Ovary (tissue), 9 donors: Measurements from ENCODE around the gene HUNK. TPM values are rescaled to one million over a fixed set of nuclear protein-coding genes. Genes with fewer than 3 reads are reported as not detected.

Experiments
- DNase-seq, 5 donors: peaks; one replicate each; pipeline ENCODE4 v3.0.0-alpha.2; 2019 to 2020
- H3K27ac ChIP-seq, 2 donors: fragments of 200-600 bp; one replicate each; pipeline versions ENCODE4 v1.5.1 to v1.8.0; 2019 to 2022
- H3K27me3 ChIP-seq: fragments of 200-600 bp; one replicate; pipeline ENCODE4 v1.8.0; 2022
- H3K36me3 ChIP-seq: fragments of 200-600 bp; sonication (generic); one replicate; pipeline ENCODE4 v1.5.1; 2019
- H3K4me1 ChIP-seq: one replicate; pipeline ENCODE4 v1.8.1; 2013; ENCODE audit warnings: mild to moderate bottlenecking, moderate library complexity; ENCODE audit not compliant: insufficient read depth
- H3K4me3 ChIP-seq: fragments of 200-600 bp; sonication (generic); one replicate; pipeline ENCODE4 v1.5.1; 2017
- H3K9me3 ChIP-seq, 2 donors: fragments of 200-600 bp in 1 of 2; sonication (generic) in 1 of 2; one replicate each; pipeline versions ENCODE4 v1.5.1 to v1.8.1; 2013 to 2019; ENCODE audit warnings: mild to moderate bottlenecking in 1 of 2, moderate library complexity in 1 of 2
- CTCF ChIP-seq, 3 donors: fragments of 450-650 bp in 2 of 3; fragments of 200-600 bp in 1 of 3; IDR thresholded peaks; one replicate each; pipeline versions ENCODE4 v1.5.1 to v1.8.0; 2016 to 2022; ENCODE audit warnings: antibody characterized with exemption in 3 of 3, mild to moderate bottlenecking in 1 of 3
- EP300 ChIP-seq: sonication (generic); formaldehyde crosslinking; IDR thresholded peaks from one replicate; pipeline ENCODE4 v1.6.1; 2017; ENCODE audit warnings: antibody characterized with exemption
- POLR2A ChIP-seq: fragments of 450-650 bp; IDR thresholded peaks from one replicate; pipeline ENCODE4 v1.6.1; 2017; ENCODE audit warnings: antibody characterized with exemption, mild to moderate bottlenecking, moderate library complexity
- WGBS, 3 donors: extraction: QIAGEN DNeasy Blood & Tissue Kit in 1 of 3; methylation state at CpG; one replicate each; pipeline versions ENCODE4 v1.1.5 to v1.1.7; 2013 to 2017; 5-methylcytosine and 5-hydroxymethylcytosine counted together
- intact Hi-C, 4 donors: fragments of 100-400 bp; cut with DNase I; formaldehyde crosslinking; loops; one replicate each; pipeline versions ENCODE4 v1.11.0 to v1.15.1; 2022 to 2023
- polyA plus RNA-seq, 2 donors: library from polyadenylated mRNA; stranded (reverse); fragments of 200-250 nt in 1 of 2; fragments of 350-450 nt in 1 of 2; fragmentation: Illumina TruSeq in 1 of 2; extraction: RNeasy Lipid Tissue Mini Kit (QIAGEN cat#74804) in 1 of 2; gene quantifications; one replicate each; pipeline ENCODE4 v1.2.3, GENCODE V29; 2013 to 2014
- total RNA-seq, 7 donors: library from RNA; depleted of rRNA in 2 of 7; stranded (reverse); fragments of >200 nt in 2 of 7; fragmentation: NEBNext Ultra II Directional in 3 of 7; extraction: Animal tissue kit (Norgen Biotek cat#: 25700) in 3 of 7; gene quantifications; one replicate each; pipeline versions ENCODE4 v1.1.0 to v1.2.4, GENCODE V29; 2016 to 2023
- donor health status: DM: no; HTN: no; CAD: no; lungs with moderate emphysema.
- donor health status: DM: no; HTN: no; CAD: no.
- donor health status: Bipolar disorder and iron deficiency.
- donor health status: DM: yes; HTN: yes; CAD: no.
- donor health status: DM: no; HTN: no; CAD: no.
- donor health status: DM: yes; HTN: yes; CAD: no.

Gene HUNK
- total and polyA plus RNA-seq, 9 donors, result under 0.01 to 4.9 (median 1.6) TPM

DNA sequence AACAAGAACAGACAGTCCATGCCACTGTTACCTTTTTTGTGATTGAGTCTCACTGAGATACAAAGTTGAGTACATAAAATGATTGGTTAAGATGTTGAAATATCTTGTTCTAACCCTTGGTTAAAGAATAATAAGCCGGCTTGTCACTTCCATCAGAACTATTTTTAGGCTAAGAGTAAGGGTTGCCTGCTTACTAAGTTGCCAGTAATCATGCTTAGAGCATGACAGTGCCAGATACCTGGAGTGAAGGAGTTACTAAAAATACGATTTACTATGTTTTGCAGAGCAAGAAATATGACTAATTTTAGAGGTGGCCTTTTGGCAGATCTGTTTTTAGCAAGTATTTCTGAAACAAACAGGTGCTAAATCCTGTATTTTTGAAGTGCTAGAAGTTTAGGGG, 6.0 kb downstream of the HUNK start:
- 61 to 77% (median 76%) methylated on average over 2 of the region's 2 CpGs for WGBS, 3 donors
- DNase-seq, result no peak
- H3K4me1 ChIP-seq, result peaks cover 4% of the 10 kb centered on the region
- no peak for TF ChIP-seq EP300
- TF ChIP-seq CTCF (IDR thresholded peaks at IDR 0.05), result no peak
- TF ChIP-seq POLR2A, result no peak
- no peaks in the 10 kb centered on the region for H3K9me3 ChIP-seq
- H3K4me3 ChIP-seq, result no peak overlapping the region
- no peaks in the 10 kb centered on the region for H3K36me3 ChIP-seq
- no peak overlapping the region for H3K27ac ChIP-seq
- intact Hi-C loops, result no loop called here
- H3K27me3 ChIP-seq, result no peaks in the 10 kb centered on the region

GRCh38 chr21:31879241-31879650, 6.4 kb downstream of the HUNK start:
- TF ChIP-seq EP300 (no peak), CTCF (IDR thresholded peaks at IDR 0.05) (no peak)
- Histone ChIP-seq H3K4me1 (peaks cover 3% of the 10 kb centered on the region), H3K27ac (no peak overlapping the region), H3K27me3 (no peaks in the 10 kb centered on the region), H3K36me3 (no peaks in the 10 kb centered on the region), H3K9me3 (no peaks in the 10 kb centered on the region), H3K4me3 (no peak overlapping the region)
- intact Hi-C loops, result no loop called here
- 77 to 78% (median 78%) methylated on average over 10 of the region's 10 CpGs for WGBS, 3 donors
- DNase-seq, result no peak

DNA sequence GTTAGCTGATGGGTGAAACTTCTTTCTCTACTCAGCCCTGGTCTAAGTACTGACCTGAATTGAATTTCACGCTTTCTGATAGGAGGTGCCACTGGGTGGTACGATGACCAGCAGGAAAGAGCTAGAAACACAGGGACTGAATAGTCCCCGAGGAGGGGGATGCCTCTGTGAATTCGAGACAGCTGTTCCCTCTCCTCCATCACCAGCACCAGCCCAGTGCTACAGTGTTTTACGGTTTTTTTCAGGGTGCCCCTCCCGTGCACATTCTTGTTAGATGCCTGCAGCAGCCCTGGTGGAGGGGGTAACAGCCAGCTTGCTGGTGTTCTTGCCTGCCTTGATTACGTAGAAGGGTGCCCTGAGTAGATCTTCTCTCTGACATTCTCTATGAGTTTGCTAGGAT, 7.1 kb downstream of the HUNK start:
- no peaks in the 10 kb centered on the region for H3K9me3 ChIP-seq
- WGBS, 3 donors, result 78 to 80% (median 79%) methylated on average over 7 of the region's 7 CpGs
- TF ChIP-seq POLR2A (no peak), CTCF (IDR thresholded peaks at IDR 0.05) (no peak), EP300 (no peak)
- intact Hi-C loops, result no loop called here
- no peak for DNase-seq
- H3K4me3 ChIP-seq, result no peak overlapping the region
- H3K27me3 ChIP-seq, result no peaks in the 10 kb centered on the region
- no peak overlapping the region for H3K27ac ChIP-seq
- no peaks in the 10 kb centered on the region for H3K36me3 ChIP-seq
- H3K4me1 ChIP-seq, result no peaks in the 10 kb centered on the region

DNA sequence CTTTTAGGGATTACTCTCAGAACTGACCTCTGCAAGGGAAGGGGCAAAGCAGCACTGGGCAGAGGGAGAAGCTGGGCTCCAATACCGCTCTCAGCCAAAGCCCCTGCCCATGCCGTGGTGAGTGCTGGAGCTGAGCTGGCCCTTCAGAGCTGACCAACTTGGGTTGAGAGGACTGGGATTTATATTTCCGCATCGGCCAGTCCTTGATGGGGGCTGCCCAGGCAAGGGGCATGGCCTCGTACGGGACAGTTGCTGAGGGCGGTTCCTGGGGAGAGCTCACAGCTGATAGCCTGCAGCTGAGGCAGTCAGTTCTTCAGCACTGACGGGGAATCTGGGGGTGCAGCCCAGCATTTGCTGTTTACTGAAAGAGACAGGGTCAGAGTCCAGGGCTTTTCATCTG, 8.0 kb downstream of the HUNK start:
- Histone ChIP-seq H3K36me3 (no peaks in the 10 kb centered on the region), H3K4me3 (no peak overlapping the region), H3K9me3 (no peaks in the 10 kb centered on the region), H3K4me1 (no peaks in the 10 kb centered on the region), H3K27me3 (no peaks in the 10 kb centered on the region), H3K27ac (no peak overlapping the region)
- intact Hi-C loops, result no loop called here
- no peak for TF ChIP-seq POLR2A
- no peak for TF ChIP-seq CTCF (IDR thresholded peaks at IDR 0.05)
- TF ChIP-seq EP300, result no peak
- DNase-seq, result no peak
- 85 to 95% (median 93%) methylated on average over 8 of the region's 8 CpGs for WGBS, 3 donors

- no peak overlapping the region for H3K27ac ChIP-seq
- no peaks in the 10 kb centered on the region for H3K36me3 ChIP-seq
- H3K4me1 ChIP-seq, result no peaks in the 10 kb centered on the region
- no peak for DNase-seq
- no peaks in the 10 kb centered on the region for H3K9me3 ChIP-seq
- H3K27me3 ChIP-seq, result no peaks in the 10 kb centered on the region
- intact Hi-C loops, result no loop called here
- H3K4me3 ChIP-seq, result no peak overlapping the region
- TF ChIP-seq POLR2A (no peak), CTCF (IDR thresholded peaks at IDR 0.05) (no peak), EP300 (no peak)
These were observed 9.9 kb downstream of the HUNK start for GRCh38 chr21:31882711-31883110.
